Neuronal stem cell (in vitro differentiated cells): ENCODE data around the gene TIMM13.
"Not testable (repeated sequence)": the region's sequence is repeated elsewhere in the genome, so short reads cannot be mapped to it uniquely, and the experiment has no call there.

Experiments
- DNase-seq: peaks from one replicate; pipeline ENCODE4 v3.0.0-alpha.2; 2013; ENCODE audit warnings: low spot score
- H2AFZ ChIP-seq: one replicate; pipeline ENCODE4 v1.6.1; 2013; ENCODE audit warnings: mild to moderate bottlenecking, low read length, inconsistent platforms
- H2AK5ac ChIP-seq: 2 replicates; pipeline ENCODE4 v1.6.1; 2013; ENCODE audit warnings: low read depth, mild to moderate bottlenecking, inconsistent platforms, low read length, moderate library complexity, mixed read lengths
- H2BK120ac ChIP-seq: 2 replicates; pipeline ENCODE4 v1.6.1; 2013; ENCODE audit warnings: low read depth, mild to moderate bottlenecking, inconsistent platforms, low read length, moderate library complexity, mixed read lengths
- H2BK12ac ChIP-seq: one replicate; pipeline ENCODE4 v1.6.1; 2013; ENCODE audit warnings: low read length, inconsistent platforms
- H2BK15ac ChIP-seq: 2 replicates; pipeline ENCODE4 v1.6.1; 2013; ENCODE audit warnings: mild to moderate bottlenecking, low read length, inconsistent platforms, mixed read lengths
- H2BK5ac ChIP-seq: one replicate; pipeline ENCODE4 v1.6.1; 2013; ENCODE audit warnings: inconsistent platforms, mild to moderate bottlenecking, low read length, moderate library complexity
- H3K14ac ChIP-seq: one replicate; pipeline ENCODE4 v1.6.1; 2013; ENCODE audit warnings: low read length, inconsistent platforms
- H3K18ac ChIP-seq: 2 replicates; pipeline ENCODE4 v1.6.1; 2013; ENCODE audit warnings: low read length, inconsistent platforms
- H3K23ac ChIP-seq: 2 replicates; pipeline ENCODE4 v1.6.1; 2013; ENCODE audit warnings: low read depth, mild to moderate bottlenecking, mixed read lengths, low read length, inconsistent platforms; ENCODE audit not compliant: poor library complexity
- H3K27ac ChIP-seq: replicated peaks from 3 replicates; pipeline ENCODE4 v1.5.1; 2013; ENCODE audit warnings: low read length, inconsistent platforms
- H3K27me3 ChIP-seq, 3 experiments: 2 replicates each; pipeline ENCODE4 v1.6.1; 2013; ENCODE audit warnings: low read length in 3 of 3, mild to moderate bottlenecking in 2 of 3, inconsistent platforms in 1 of 3, low read depth in 1 of 3, mixed read lengths in 1 of 3, moderate library complexity in 1 of 3; ENCODE audit not compliant: control insufficient read depth in 3 of 3, insufficient read depth in 3 of 3
- H3K36me3 ChIP-seq, 2 donors: replicated peaks in 1 of 2; 2 replicates each; pipeline ENCODE4 v1.6.1; 2013; ENCODE audit warnings: low read length in 2 of 2; ENCODE audit not compliant: control insufficient read depth in 2 of 2, insufficient read depth in 2 of 2
- H3K4ac ChIP-seq: 2 replicates; pipeline ENCODE4 v1.6.1; 2013; ENCODE audit warnings: inconsistent platforms, mild to moderate bottlenecking, low read length, moderate library complexity
- H3K4me1 ChIP-seq, 2 donors: 1 replicate in 1 of 2; 2 replicates in 1 of 2; pipeline ENCODE4 v1.6.1; 2013; ENCODE audit warnings: low read length in 2 of 2, low read depth in 1 of 2; ENCODE audit not compliant: control insufficient read depth in 2 of 2, insufficient read depth in 1 of 2
- H3K4me2 ChIP-seq: one replicate; pipeline ENCODE4 v1.6.1; 2013; ENCODE audit warnings: mild to moderate bottlenecking, low read length, inconsistent platforms; ENCODE audit not compliant: insufficient read depth, poor library complexity, severe bottlenecking
- H3K4me3 ChIP-seq, 2 donors: 2 replicates each; pipeline ENCODE4 v1.5.1; 2013; ENCODE audit warnings: low read length in 2 of 2, mild to moderate bottlenecking in 2 of 2, inconsistent platforms in 1 of 2, moderate library complexity in 1 of 2
- H3K79me1 ChIP-seq: one replicate; pipeline ENCODE4 v1.6.1; 2013; ENCODE audit warnings: low read depth, mild to moderate bottlenecking, inconsistent platforms, low read length, moderate library complexity
- H3K9ac ChIP-seq: one replicate; pipeline ENCODE4 v1.6.1; 2013; ENCODE audit warnings: mild to moderate bottlenecking, low read depth, low read length, inconsistent platforms; ENCODE audit not compliant: poor library complexity
- H3K9me3 ChIP-seq, 2 donors: replicated peaks in 1 of 2; 2 replicates each; pipeline versions ENCODE3 to v1.6.1; 2013; ENCODE audit warnings: low read length in 2 of 2, mild to moderate bottlenecking in 2 of 2, inconsistent platforms in 1 of 2, low read depth in 1 of 2, mixed read lengths in 1 of 2, moderate library complexity in 1 of 2; ENCODE audit not compliant: control insufficient read depth in 2 of 2, insufficient read depth in 1 of 2
- H4K8ac ChIP-seq: one replicate; pipeline ENCODE4 v1.6.1; 2013; ENCODE audit warnings: low read depth, mild to moderate bottlenecking, inconsistent platforms, low read length, moderate library complexity
- H4K91ac ChIP-seq: one replicate; pipeline ENCODE4 v1.6.1; 2013; ENCODE audit warnings: low read length, low read depth, mild to moderate bottlenecking, inconsistent platforms; ENCODE audit not compliant: poor library complexity
- WGBS, 2 donors: extraction: QIAGEN DNeasy Blood & Tissue Kit; methylation state at CpG; one replicate each; pipeline ENCODE4 v1.1.7; 2013; ENCODE audit warnings: missing lambda C conversion rate in 2 of 2, mixed read lengths in 1 of 2; ENCODE audit not compliant: insufficient read length in 2 of 2, insufficient replicate concordance in 1 of 2; ENCODE audit errors: extremely low coverage in 2 of 2; 5-methylcytosine and 5-hydroxymethylcytosine counted together

The TIMM13 gene

GRCh38 chr19:2469102-2469914 lies 41.9 kb upstream of the TIMM13 start:
- no peak overlapping the region for H2AK5ac ChIP-seq
- H3K36me3 ChIP-seq = no peaks in the 10 kb centered on the region
- H2BK120ac ChIP-seq = no peak overlapping the region
- peaks cover 3 to 9% of the 10 kb centered on the region in 2 donors for H3K4me1 ChIP-seq
- H3K4me2 ChIP-seq = no peak overlapping the region
- H4K8ac ChIP-seq = no peak overlapping the region
- H3K4ac ChIP-seq = no peak overlapping the region
- peak overlapping the region; percentile 9 for H2BK5ac ChIP-seq
- H3K4me3 ChIP-seq = peak overlapping the region in 1 of 2 donors; percentile 2
- H2BK12ac ChIP-seq = peak overlapping the region; percentile 22
- no peaks in the 10 kb centered on the region for H3K9me3 ChIP-seq
- no CpG with 5 or more reads among the region's 23 CpGs for WGBS, 2 donors
- no peak overlapping the region for H3K9ac ChIP-seq
- H3K18ac ChIP-seq = peak overlapping the region; percentile 14
- no peaks in the 10 kb centered on the region for H3K27me3 ChIP-seq
- no peak overlapping the region for H3K14ac ChIP-seq
- H2AFZ ChIP-seq = peak overlapping the region; percentile 68
- DNase-seq = no peak
- H4K91ac ChIP-seq = no peak overlapping the region
- peak overlapping the region; percentile 35 for H2BK15ac ChIP-seq
- no peaks in the 10 kb centered on the region for H3K79me1 ChIP-seq
- no peak overlapping the region for H3K23ac ChIP-seq
- H3K27ac ChIP-seq = no peak overlapping the region

GRCh38 chr19:2468596-2468995 lies 41.2 kb upstream of the TIMM13 start:
- Histone ChIP-seq H3K9ac (no peak overlapping the region), H3K4ac (no peak overlapping the region), H2BK12ac (no peak overlapping the region), H3K27me3 (no peaks in the 10 kb centered on the region), H3K36me3 (no peaks in the 10 kb centered on the region), H3K4me1 (peaks cover 3 to 9% of the 10 kb centered on the region in 2 donors), H2AK5ac (no peak overlapping the region), H2AFZ (peak overlapping the region; percentile 59), H2BK15ac (peak overlapping the region; percentile 7), H2BK5ac (no peak overlapping the region), H3K14ac (no peak overlapping the region), H3K23ac (no peak overlapping the region), H3K4me3 (no peak overlapping the region), H3K18ac (no peak overlapping the region), H3K27ac (no peak overlapping the region), H3K4me2 (no peak overlapping the region), H3K79me1 (no peaks in the 10 kb centered on the region), H3K9me3 (no peaks in the 10 kb centered on the region), H2BK120ac (no peak overlapping the region), H4K91ac (no peak overlapping the region), H4K8ac (no peak overlapping the region)
- DNase-seq = no peak
- no CpG with 5 or more reads among the region's 12 CpGs for WGBS, 2 donors

GRCh38 chr19:2464389-2464788 lies 37.0 kb upstream of the TIMM13 start:
- Histone ChIP-seq H4K8ac (no peak overlapping the region), H3K27me3 (no peaks in the 10 kb centered on the region), H3K9ac (no peak overlapping the region), H3K4me1 (peaks cover 3 to 7% of the 10 kb centered on the region in 2 donors), H3K36me3 (no peaks in the 10 kb centered on the region), H2BK120ac (no peak overlapping the region), H3K4me3 (no peak overlapping the region), H3K14ac (no peak overlapping the region), H2AK5ac (no peak overlapping the region), H3K4ac (no peak overlapping the region), H4K91ac (no peak overlapping the region), H3K9me3 (no peaks in the 10 kb centered on the region), H3K23ac (no peak overlapping the region), H2BK5ac (no peak overlapping the region), H2AFZ (no peak overlapping the region), H3K27ac (peak overlapping the region; percentile 8), H3K4me2 (no peak overlapping the region), H2BK15ac (no peak overlapping the region), H3K79me1 (no peaks in the 10 kb centered on the region), H2BK12ac (no peak overlapping the region), H3K18ac (no peak overlapping the region)
- DNase-seq = no peak
- no CpG with 5 or more reads among the region's 5 CpGs for WGBS, 2 donors

- H3K9ac ChIP-seq, H3K27me3 ChIP-seq, H3K9me3 ChIP-seq, H3K4me3 ChIP-seq, H3K79me1 ChIP-seq, H3K14ac ChIP-seq, H3K23ac ChIP-seq, H2AFZ ChIP-seq, H2BK120ac ChIP-seq, H3K36me3 ChIP-seq, H3K4me1 ChIP-seq, H2BK5ac ChIP-seq, H3K4ac ChIP-seq, H3K4me2 ChIP-seq, H2BK12ac ChIP-seq, DNase-seq, H3K18ac ChIP-seq, H3K27ac ChIP-seq: not testable (repeated sequence)
- Histone ChIP-seq H2AK5ac (peak overlapping the region; percentile 84), H4K8ac (peak overlapping the region; percentile 65), H2BK15ac (peak overlapping the region; percentile 78), H4K91ac (peak overlapping the region; percentile 53)
- no CpG with 5 or more reads among the region's 5 CpGs for WGBS, 2 donors
Observed at GRCh38 chr19:2463694-2464093, 36.3 kb upstream of the TIMM13 start.
